NB4 (cell line): Measurements from ENCODE around the gene TRIM9.

Experiments used
- CTCF ChIP-seq: IDR thresholded peaks from one replicate; pipeline ENCODE4 v1.5.1; 2012; ENCODE audit warnings: low read depth, low read length
- POLR2A ChIP-seq: IDR thresholded peaks from 2 replicates; pipeline ENCODE4 v1.6.1; 2011; ENCODE audit warnings: mild to moderate bottlenecking; ENCODE audit not compliant: insufficient read length; ENCODE audit errors: extremely low read depth

DNA sequence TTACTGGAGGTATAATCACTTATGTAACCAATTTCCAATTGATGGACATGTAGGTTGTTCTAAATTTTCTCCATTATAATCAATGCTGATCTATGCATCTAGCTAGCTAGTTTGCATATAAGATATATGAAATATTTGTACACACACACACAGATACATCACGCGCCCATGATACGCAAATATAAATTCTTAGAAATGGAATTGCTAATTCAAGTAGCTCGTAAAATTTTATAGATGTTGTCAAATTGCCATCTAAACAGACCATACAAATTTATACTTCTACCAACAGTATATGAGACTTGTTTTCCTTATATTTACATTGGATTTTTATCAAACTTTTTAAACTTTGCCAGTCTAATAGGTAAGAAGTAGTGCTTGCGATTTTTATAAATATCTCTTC is 29.1 kb upstream of the TRIM9 start:
- TF ChIP-seq CTCF (no peak), POLR2A (no peak)
